GM12878 (cell line): ENCODE measurements around the gene EIF4E1B. TPM values are rescaled to one million over a fixed set of nuclear protein-coding genes. Genes with fewer than 3 reads are reported as not detected.

ENCODE experiments used
- ATAC-seq: fragments of 200-7000 bp; cut with Tn5 transposase; 3 replicates; pipeline ENCODE4 v1.9.1; 2020; ENCODE audit warnings: mild to moderate bottlenecking, moderate library complexity
- BruUV-seq: library from RNA; stranded (reverse); fragments of 400-500 nt; replicated peaks from 2 replicates; lab custom pipeline; 2021; lab: Mats Ljungman, UMichigan
- CTCF ChIA-PET: fragments of 300-600 bp; sonication (Branson Sonifier 250); formaldehyde crosslinking; extraction: SDS; loops from one replicate; lab custom pipeline; 2021; ENCODE audit warnings: inconsistent platforms; lab: Yijun Ruan, JAX
- POLR2A ChIA-PET: fragments of 350-600 bp; formaldehyde crosslinking; extraction: SDS; loops from one replicate; lab custom pipeline; 2021; ENCODE audit warnings: inconsistent platforms; lab: Charles Lee
- RAD21 ChIA-PET: fragments of 300-600 bp; sonication (Branson Sonifier 250); formaldehyde crosslinking; loops from one replicate; lab custom pipeline; 2023; ENCODE audit warnings: antibody characterized with exemption; ENCODE audit not compliant: unreplicated experiment; lab: Charles Lee
- SMC1A ChIA-PET: fragments of 300-600 bp; sonication (Branson Sonifier 250); formaldehyde crosslinking; loops from one replicate; lab custom pipeline; 2023; ENCODE audit not compliant: unreplicated experiment, uncharacterized antibody; lab: Charles Lee
- DNase-seq: peaks from one replicate; pipeline ENCODE4 v3.0.0-alpha.2; 2011; ENCODE audit warnings: low read depth, low spot score
- FAIRE-seq: peaks from 3 replicates; lab custom pipeline; 2011; peaks lifted over from hg19 to GRCh38; lab: Jason Lieb, UNC
- H2AFZ ChIP-seq: 2 replicates; pipeline ENCODE4 v1.6.0; 2011; ENCODE audit warnings: low read depth, low read length, control low read depth; ENCODE audit not compliant: control insufficient read depth
- H3K27ac ChIP-seq: 2 replicates; pipeline ENCODE4 v1.5.1; 2011; ENCODE audit warnings: control low read depth; ENCODE audit not compliant: control insufficient read depth, insufficient read depth
- H3K27me3 ChIP-seq, 2 experiments: replicated peaks in 1 of 2; 2 replicates each; pipeline versions ENCODE4 v1.6.0 to v1.6.1; 2011; ENCODE audit warnings: low read length in 1 of 2; ENCODE audit not compliant: control insufficient read depth in 2 of 2, insufficient read depth in 2 of 2
- H3K36me3 ChIP-seq, 2 experiments: 2 replicates each; pipeline ENCODE4 v1.5.1; 2011; ENCODE audit warnings: low read length in 1 of 2; ENCODE audit not compliant: control insufficient read depth in 2 of 2, insufficient read depth in 2 of 2
- H3K4me1 ChIP-seq: 2 replicates; pipeline ENCODE4 v1.6.1; 2011; ENCODE audit warnings: mild to moderate bottlenecking, low read length, moderate library complexity, mixed read lengths; ENCODE audit not compliant: control insufficient read depth, insufficient read depth
- H3K4me2 ChIP-seq: 2 replicates; pipeline ENCODE4 v1.6.0; 2011; ENCODE audit warnings: control low read depth; ENCODE audit not compliant: control insufficient read depth, insufficient read depth
- H3K4me3 ChIP-seq: fragments of 200-600 bp; sonication (generic); 2 replicates; pipeline ENCODE4 v1.5.1; 2016
- H3K79me2 ChIP-seq: 2 replicates; pipeline ENCODE4 v1.6.0; 2011; ENCODE audit warnings: low read length; ENCODE audit not compliant: control insufficient read depth, insufficient read depth
- H3K9ac ChIP-seq: 2 replicates; pipeline ENCODE4 v1.8.0; 2011; ENCODE audit warnings: low read length, control low read depth, mixed read lengths; ENCODE audit not compliant: control insufficient read depth, insufficient read depth
- H3K9me3 ChIP-seq: replicated peaks from 3 replicates; pipeline ENCODE4 v1.5.1; 2011; ENCODE audit warnings: mild to moderate bottlenecking, low read length; ENCODE audit not compliant: control insufficient read depth, insufficient read depth
- H4K20me1 ChIP-seq: 2 replicates; pipeline ENCODE4 v1.6.0; 2011; ENCODE audit not compliant: control insufficient read depth, insufficient read depth
- CREB1 ChIP-seq: IDR thresholded peaks from 2 replicates; pipeline ENCODE4 v1.6.1; 2012; ENCODE audit warnings: low read depth, mild to moderate bottlenecking, inconsistent platforms
- DPF2 ChIP-seq: fragments of 450-650 bp; IDR thresholded peaks from 2 replicates; pipeline ENCODE4 v1.6.1; 2017; ENCODE audit warnings: mild to moderate bottlenecking
- IRF3 ChIP-seq: fragments of 450-650 bp; IDR thresholded peaks from 2 replicates; pipeline ENCODE4 v1.6.1; 2014; ENCODE audit warnings: mild to moderate bottlenecking
- IRF5 ChIP-seq: fragments of 450-650 bp; IDR thresholded peaks from 2 replicates; pipeline ENCODE4 v1.6.1; 2017; ENCODE audit warnings: borderline replicate concordance
- KAT2A ChIP-seq: conservative IDR thresholded peaks from 2 replicates; pipeline ENCODE4 v1.6.1; 2011; ENCODE audit warnings: low read depth, low read length; ENCODE audit not compliant: control insufficient read depth
- RAD21 ChIP-seq: IDR thresholded peaks from 2 replicates; pipeline ENCODE4 v1.6.1; 2011; ENCODE audit warnings: mild to moderate bottlenecking, low read depth, low read length, moderate library complexity; ENCODE audit not compliant: insufficient read depth
- RAD51 ChIP-seq: fragments of 450-650 bp; IDR thresholded peaks from 2 replicates; pipeline ENCODE4 v1.6.1; 2016; ENCODE audit warnings: moderate library complexity, mild to moderate bottlenecking, inconsistent platforms
- RB1 ChIP-seq: fragments of 450-650 bp; formaldehyde crosslinking; IDR thresholded peaks from 2 replicates; pipeline ENCODE4 v1.6.1; 2017; ENCODE audit warnings: mild to moderate bottlenecking, borderline replicate concordance
- RUNX3 ChIP-seq: IDR thresholded peaks from 2 replicates; pipeline ENCODE4 v1.6.1; 2012; ENCODE audit warnings: low read length, inconsistent platforms
- SP1 ChIP-seq: IDR thresholded peaks from one replicate; pipeline ENCODE4 v1.6.1; 2011; ENCODE audit warnings: low read depth, low read length
- SREBF1 ChIP-seq: IDR thresholded peaks from 2 replicates; pipeline ENCODE4 v1.6.1; 2012; ENCODE audit warnings: mild to moderate bottlenecking, low read length
- SRF ChIP-seq, 2 experiments: IDR thresholded peaks; 2 replicates each; pipeline ENCODE4 v1.6.1; 2011; ENCODE audit warnings: low read depth in 2 of 2, low read length in 2 of 2, mild to moderate bottlenecking in 1 of 2, moderate library complexity in 1 of 2
- SUPT20H ChIP-seq: IDR thresholded peaks from 2 replicates; pipeline ENCODE4 v1.6.1; 2011; ENCODE audit warnings: low read depth, mild to moderate bottlenecking, low read length, moderate library complexity, borderline replicate concordance; ENCODE audit not compliant: control insufficient read depth
- TBL1XR1 ChIP-seq: IDR thresholded peaks from 2 replicates; pipeline ENCODE4 v1.6.1; 2012; ENCODE audit warnings: low read depth, low read length, improper control_type of control experiment
- ZNF24 ChIP-seq: fragments of 450-650 bp; IDR thresholded peaks from 2 replicates; pipeline ENCODE4 v1.6.1; 2017; ENCODE audit warnings: antibody characterized with exemption, mild to moderate bottlenecking
- WGBS: methylation state at CpG from one replicate; pipeline ENCODE4 v1.1.6; 2016; ENCODE audit warnings: low lambda C conversion rate; ENCODE audit not compliant: insufficient replicate concordance, insufficient coverage; ENCODE audit errors: missing lambda C conversion rate; 5-methylcytosine and 5-hydroxymethylcytosine counted together
- in situ Hi-C: fragments of 300-500 bp; cut with MboI; formaldehyde crosslinking; loops from 9 replicates; pipeline ENCODE4 v1.14.3; 2018; ENCODE audit warnings: mixed read lengths
- intact Hi-C: fragments of 100-400 bp; cut with micrococcal nuclease; formaldehyde crosslinking; loops from one replicate; pipeline ENCODE4 v1.14.2; 2022; ENCODE audit not compliant: unreplicated experiment
- polyA plus RNA-seq, 11 experiments: library from polyadenylated mRNA; depleted of rRNA in 4 of 11; unstranded in 6 of 11; stranded (reverse) in 5 of 11; fragments of >200 nt; fragmentation: Nextera tagmentation in 4 of 11; fragmentation: Illumina TruSeq in 1 of 11; extraction: Ambion mirVana in 4 of 11; extraction: Trizol in 1 of 11; gene quantifications; 1 replicate in 1 of 11; 2 replicates in 10 of 11; pipeline versions ENCODE4 v1.2.1 to v1.2.3, GENCODE V29; 2011 to 2016; ENCODE audit warnings: inconsistent platforms in 2 of 11, missing spikeins in 2 of 11, low read depth in 1 of 11
- total RNA-seq, 4 experiments: library from RNA; depleted of rRNA in 3 of 4; stranded (reverse); fragments of >200 nt in 3 of 4; fragmentation: Illumina TruSeq in 1 of 4; extraction: Trizol in 1 of 4; gene quantifications; 2 replicates each; pipeline versions ENCODE4 v1.2.1 to v1.2.3, GENCODE V29; 2013 to 2021
- TF ChIP-seq, protein P1 (sequence below): IDR thresholded peaks from 2 replicates; pipeline ENCODE4 v1.6.1; 2012; ENCODE audit warnings: low read length, inconsistent platforms
- TF ChIP-seq, protein P2 (sequence below): IDR thresholded peaks from 2 replicates; pipeline ENCODE4 v1.6.1; 2011; ENCODE audit warnings: low read depth, low read length, improper control_type of control experiment, borderline replicate concordance

EIF4E1B gene
- total and polyA plus RNA-seq, 10 of the 15 experiments (the other 5 are each of a cell fraction or from before 2014, with no cell fraction given): not detected

DNA sequence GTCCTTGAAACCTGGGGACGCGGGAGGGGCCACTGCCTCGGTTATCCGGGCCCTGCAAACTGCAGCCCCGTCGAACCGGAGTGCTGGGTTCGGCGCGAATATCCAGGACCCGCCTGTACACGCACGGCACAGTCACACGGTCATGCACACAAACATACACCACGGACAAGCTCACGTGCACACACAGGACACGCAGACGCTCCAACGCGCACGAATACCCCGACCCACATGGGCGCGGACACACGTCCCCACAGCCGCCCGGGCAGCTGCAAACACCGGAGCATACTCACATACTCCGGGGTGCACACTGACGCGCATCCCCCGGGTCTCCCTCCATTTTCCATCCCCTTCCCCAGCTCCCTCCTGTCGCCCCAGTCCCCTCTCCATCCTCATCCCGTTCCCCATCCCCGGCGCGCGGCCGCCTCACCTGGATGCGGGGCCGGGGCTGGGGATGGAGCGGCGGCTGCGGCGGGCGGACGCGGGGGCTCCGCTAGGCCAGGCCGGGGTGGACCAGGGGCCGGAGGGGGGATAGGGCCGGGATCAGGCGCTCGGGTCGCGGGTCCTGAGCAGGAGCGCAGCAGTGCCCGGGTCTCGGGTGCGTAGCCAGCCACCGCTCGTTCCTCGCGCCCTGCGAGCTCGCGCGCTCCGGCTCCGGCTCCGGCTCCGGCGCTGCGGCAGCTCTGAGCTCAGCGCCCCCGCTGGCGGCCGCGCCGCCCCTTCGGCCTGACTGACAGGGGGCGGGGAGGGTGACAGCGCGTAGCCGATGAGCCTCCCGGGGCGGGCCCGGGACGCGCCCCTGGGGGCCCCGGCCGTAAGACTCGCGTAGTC, at the start of gene EIF4E1B, which contains the start of gene SNCB (continued):
- TF ChIP-seq DPF2 (0 out of 2 replicates have a peak, but pooled peaks have one; percentile 30), RB1 (no peak), RUNX3 (no peak)

GRCh38 chr5:176581361-176581760, 49.1 kb upstream of the EIF4E1B start:
- DNase-seq: no peak
- no peak for FAIRE-seq
- no peak for TF ChIP-seq CREB1
- TF ChIP-seq SUPT20H: no peak
- no peak for TF ChIP-seq SP1
- no peak for TF ChIP-seq SREBF1
- no peak for TF ChIP-seq KAT2A
- no peak for TF ChIP-seq ZNF24
- TF ChIP-seq RAD51: no peak
- TF ChIP-seq SRF (IDR thresholded peaks at IDR 0.05; ENCODE audit: low read depth in 2 of 2, low read length in 2 of 2): no peak
- TF ChIP-seq RAD21: no peak
- TF ChIP-seq TBL1XR1: no peak
- TF ChIP-seq IRF5: no peak
- TF ChIP-seq, protein P1, sequence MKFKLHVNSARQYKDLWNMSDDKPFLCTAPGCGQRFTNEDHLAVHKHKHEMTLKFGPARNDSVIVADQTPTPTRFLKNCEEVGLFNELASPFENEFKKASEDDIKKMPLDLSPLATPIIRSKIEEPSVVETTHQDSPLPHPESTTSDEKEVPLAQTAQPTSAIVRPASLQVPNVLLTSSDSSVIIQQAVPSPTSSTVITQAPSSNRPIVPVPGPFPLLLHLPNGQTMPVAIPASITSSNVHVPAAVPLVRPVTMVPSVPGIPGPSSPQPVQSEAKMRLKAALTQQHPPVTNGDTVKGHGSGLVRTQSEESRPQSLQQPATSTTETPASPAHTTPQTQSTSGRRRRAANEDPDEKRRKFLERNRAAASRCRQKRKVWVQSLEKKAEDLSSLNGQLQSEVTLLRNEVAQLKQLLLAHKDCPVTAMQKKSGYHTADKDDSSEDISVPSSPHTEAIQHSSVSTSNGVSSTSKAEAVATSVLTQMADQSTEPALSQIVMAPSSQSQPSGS: no peak
- TF ChIP-seq IRF3: no peak
- TF ChIP-seq, protein P2, sequence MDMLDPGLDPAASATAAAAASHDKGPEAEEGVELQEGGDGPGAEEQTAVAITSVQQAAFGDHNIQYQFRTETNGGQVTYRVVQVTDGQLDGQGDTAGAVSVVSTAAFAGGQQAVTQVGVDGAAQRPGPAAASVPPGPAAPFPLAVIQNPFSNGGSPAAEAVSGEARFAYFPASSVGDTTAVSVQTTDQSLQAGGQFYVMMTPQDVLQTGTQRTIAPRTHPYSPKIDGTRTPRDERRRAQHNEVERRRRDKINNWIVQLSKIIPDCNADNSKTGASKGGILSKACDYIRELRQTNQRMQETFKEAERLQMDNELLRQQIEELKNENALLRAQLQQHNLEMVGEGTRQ: no peak
- no peak overlapping the region for H3K9ac ChIP-seq
- H3K36me3 ChIP-seq: no peaks in the 10 kb centered on the region
- no peak for ATAC-seq
- SMC1A ChIA-PET: no interaction called here
- H4K20me1 ChIP-seq: no peaks in the 10 kb centered on the region
- H3K4me3 ChIP-seq: no peak overlapping the region
- CTCF ChIA-PET: no interaction called here
- H3K4me2 ChIP-seq: no peak overlapping the region
- in situ Hi-C loops: loop anchor here (25.0 kb wide), 1 partner anchor 844 kb away; no protein-coding TSS in a partner anchor
- H3K79me2 ChIP-seq: no peaks in the 10 kb centered on the region
- no TSS peak for BruUV-seq
- RAD21 ChIA-PET: no interaction called here
- intact Hi-C loops: no loop called here
- POLR2A ChIA-PET: no interaction called here
- no peak overlapping the region for H2AFZ ChIP-seq
- H3K4me1 ChIP-seq: no peaks in the 10 kb centered on the region
- H3K27me3 ChIP-seq: no peaks in the 10 kb centered on the region
- WGBS: 76% methylated on average over 12 of the region's 12 CpGs
- peaks cover 8% of the 10 kb centered on the region; the same call in 2 of the 3 replicates for H3K9me3 ChIP-seq
- no peak overlapping the region for H3K27ac ChIP-seq
